ENCODE measurements around the gene SNX3.
"Not testable (repeated sequence)": the region's sequence is repeated elsewhere in the genome, so short reads cannot be mapped to it uniquely, and the experiment has no call there.

The SNX3 gene

DNA sequence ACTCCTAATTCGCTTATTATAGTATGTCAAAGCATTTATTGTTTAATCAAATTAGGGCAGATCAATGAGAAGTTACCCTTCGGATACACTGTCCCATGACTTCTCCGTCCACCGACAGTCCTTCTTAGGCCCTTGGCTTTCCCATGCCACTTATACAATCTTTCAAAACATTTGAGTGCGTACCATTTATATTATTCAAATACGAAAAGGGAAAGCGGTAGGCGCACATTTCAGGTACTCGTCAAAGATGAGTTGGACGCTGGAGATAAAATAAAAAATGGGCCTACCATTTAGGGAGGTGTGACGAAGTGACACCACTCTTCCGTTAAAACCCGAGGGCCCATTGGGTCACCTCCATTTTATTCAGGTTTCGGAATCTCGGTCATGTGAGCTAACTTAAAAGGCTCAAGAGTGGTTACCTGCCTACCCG is 33.5 kb upstream of the SNX3 start:
- TF ChIP-seq, protein P1, sequence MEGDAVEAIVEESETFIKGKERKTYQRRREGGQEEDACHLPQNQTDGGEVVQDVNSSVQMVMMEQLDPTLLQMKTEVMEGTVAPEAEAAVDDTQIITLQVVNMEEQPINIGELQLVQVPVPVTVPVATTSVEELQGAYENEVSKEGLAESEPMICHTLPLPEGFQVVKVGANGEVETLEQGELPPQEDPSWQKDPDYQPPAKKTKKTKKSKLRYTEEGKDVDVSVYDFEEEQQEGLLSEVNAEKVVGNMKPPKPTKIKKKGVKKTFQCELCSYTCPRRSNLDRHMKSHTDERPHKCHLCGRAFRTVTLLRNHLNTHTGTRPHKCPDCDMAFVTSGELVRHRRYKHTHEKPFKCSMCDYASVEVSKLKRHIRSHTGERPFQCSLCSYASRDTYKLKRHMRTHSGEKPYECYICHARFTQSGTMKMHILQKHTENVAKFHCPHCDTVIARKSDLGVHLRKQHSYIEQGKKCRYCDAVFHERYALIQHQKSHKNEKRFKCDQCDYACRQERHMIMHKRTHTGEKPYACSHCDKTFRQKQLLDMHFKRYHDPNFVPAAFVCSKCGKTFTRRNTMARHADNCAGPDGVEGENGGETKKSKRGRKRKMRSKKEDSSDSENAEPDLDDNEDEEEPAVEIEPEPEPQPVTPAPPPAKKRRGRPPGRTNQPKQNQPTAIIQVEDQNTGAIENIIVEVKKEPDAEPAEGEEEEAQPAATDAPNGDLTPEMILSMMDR (IDR thresholded peaks at IDR 0.05; ENCODE audit: low read length, missing control alignments) = no peak
- peak overlapping the region; percentile 92 for H3K4me3 ChIP-seq (replicated peaks; ENCODE audit: low read depth, low read length)
- DNase-seq (ENCODE audit: low read depth) = peak; percentile 4

DNA sequence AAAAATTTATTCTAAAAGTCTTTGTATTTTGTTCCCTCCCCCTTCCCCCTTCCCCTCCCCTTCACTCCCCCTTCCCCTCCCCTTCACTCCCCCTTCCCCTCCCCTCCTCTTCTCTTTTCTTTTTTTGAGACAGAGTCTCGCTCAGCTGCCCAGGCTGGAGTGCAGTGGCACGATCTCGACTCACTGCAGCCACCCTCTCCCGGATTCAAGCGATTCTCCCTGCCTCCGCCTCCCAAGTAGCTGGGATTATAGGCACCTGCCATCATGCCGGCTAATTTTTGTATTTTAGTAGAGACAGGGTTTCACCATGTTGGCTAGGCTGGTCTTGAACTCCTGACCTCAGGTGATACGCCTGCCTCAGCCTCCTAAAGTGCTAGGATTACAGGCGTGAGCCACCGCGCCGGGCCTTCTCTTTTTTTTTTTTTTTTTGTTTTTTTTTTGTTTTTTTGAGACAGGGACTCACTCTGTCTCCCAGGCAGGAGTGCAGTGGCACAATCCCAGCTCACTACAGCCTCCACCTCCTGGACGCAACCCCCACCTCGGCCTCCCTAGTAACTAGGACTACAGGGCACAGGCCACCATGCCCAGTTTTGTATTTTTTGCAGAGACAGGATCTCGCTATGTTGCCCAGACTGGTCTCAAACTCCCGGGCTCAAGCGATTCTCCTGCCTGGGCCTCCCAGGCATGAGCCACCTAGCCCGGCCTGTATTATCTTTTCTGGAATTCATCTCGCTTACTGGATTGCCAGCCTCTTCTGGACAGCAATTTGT is 32.9 kb upstream of the SNX3 start:
- TF ChIP-seq, protein P1 (IDR thresholded peaks at IDR 0.05; ENCODE audit: low read length, missing control alignments) = no peak
- H3K4me3 ChIP-seq (replicated peaks; ENCODE audit: low read depth, low read length) = no peak overlapping the region
- DNase-seq (ENCODE audit: low read depth) = no peak

DNA sequence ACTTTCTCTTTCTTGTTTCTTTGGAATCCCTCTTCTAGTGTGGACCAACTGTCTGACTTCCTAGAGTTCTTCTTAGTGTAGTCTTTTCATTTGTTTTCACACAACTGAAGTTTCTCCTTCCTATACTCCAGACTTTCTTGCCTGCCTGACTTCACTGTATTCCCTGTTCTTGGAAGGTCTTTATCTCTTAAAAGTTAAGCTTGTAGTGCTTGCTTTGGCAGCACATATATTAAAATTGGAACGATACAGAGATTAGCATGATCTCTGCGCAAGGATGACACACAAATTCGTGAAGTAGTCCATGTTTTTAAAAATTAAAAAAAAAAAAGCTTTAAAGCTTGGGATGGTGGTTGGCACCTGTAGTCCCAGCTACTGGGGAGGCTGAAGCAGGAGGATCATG is 31.7 kb upstream of the SNX3 start:
- not testable (repeated sequence) for DNase-seq (ENCODE audit: low read depth); H3K4me3 ChIP-seq (replicated peaks; ENCODE audit: low read depth, low read length)

DNA sequence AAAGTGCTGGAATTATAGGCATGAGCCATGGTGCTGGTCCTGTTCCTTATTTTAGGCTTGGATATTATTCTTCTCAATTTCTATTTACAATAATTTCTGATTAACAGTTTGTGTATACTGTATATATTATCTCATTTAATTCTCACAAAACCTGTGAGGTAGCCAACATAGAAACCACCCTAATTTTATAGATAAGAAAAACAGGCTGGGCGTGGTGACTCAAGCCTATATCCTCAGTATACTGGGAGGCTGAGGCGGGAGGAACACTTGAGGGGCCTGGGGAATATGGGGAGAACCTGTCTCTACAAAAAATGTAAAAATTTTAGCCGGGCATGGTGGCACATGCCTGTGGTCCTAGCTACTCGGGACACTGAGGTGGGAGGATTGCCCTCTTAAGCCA is 30.3 kb upstream of the SNX3 start:
- H3K4me3 ChIP-seq (replicated peaks; ENCODE audit: low read depth, low read length) = no peak overlapping the region
- no peak for DNase-seq (ENCODE audit: low read depth)
- TF ChIP-seq, protein P1 (IDR thresholded peaks at IDR 0.05; ENCODE audit: low read length, missing control alignments) = no peak

DNA sequence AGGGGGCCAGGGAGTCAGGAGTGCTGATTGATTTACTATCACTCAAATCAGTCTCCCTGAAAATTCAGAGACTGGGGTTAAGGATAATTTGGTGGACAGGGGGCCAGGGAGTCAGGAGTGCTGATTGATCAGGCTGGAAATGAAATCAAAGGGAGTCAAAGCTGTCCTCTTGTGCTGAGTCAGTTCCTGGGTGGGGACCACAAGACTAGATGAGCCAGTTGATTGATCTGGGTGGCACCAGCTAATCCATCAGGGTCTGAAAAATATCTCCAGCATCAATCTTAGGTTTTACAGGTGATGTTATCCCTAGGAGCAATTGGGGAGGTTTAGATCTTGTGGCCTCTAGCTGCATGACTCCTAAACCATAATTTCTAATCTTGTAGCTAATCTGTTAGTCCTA is 27.9 kb upstream of the SNX3 start:
- DNase-seq (ENCODE audit: low read depth) = no peak
- H3K4me3 ChIP-seq (replicated peaks; ENCODE audit: low read depth, low read length) = no peak overlapping the region
- TF ChIP-seq, protein P1 (IDR thresholded peaks at IDR 0.05; ENCODE audit: low read length, missing control alignments) = no peak

DNA sequence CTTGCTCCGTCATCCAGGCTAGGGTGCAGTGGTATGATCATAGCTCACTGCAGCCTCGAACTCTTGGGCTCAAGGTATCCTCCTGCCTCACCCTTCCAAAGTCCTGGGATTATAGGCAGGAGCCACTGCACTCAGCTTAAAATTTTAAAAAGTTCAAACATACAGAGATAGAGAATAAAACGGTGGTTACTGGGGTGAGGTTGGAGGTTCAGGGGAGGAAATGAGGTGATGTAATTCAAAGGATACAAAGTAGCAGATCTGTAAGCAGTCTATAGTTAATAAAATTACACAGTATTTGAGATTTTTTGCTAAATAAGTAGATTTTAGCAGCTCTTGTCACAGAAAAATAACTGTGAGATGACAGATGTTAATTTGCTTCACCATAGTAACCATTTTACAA is 26.5 kb upstream of the SNX3 start:
- no peak for DNase-seq (ENCODE audit: low read depth)
- no peak overlapping the region for H3K4me3 ChIP-seq (replicated peaks; ENCODE audit: low read depth, low read length)

DNA sequence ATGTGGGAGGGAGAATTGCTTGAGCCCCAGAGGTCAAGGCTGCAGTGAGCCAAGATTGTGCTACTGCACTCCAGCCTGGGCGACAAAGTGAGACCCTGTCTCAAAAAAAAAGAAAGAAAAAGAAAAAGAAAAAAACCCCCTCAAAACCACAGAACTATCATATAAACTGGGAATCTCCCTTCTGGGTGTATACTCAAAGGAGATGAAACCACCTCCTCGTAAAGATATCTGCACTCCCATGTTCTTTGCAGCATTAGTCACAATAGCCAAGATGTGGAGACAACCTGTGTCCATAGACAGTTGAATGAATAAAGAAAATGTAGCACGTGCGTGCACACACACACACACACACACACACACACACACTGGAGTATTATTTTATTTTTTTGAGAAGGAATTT is 25.5 kb upstream of the SNX3 start:
- no peak for DNase-seq (ENCODE audit: low read depth)
- TF ChIP-seq, protein P1 (IDR thresholded peaks at IDR 0.05; ENCODE audit: low read length, missing control alignments) = no peak
- H3K4me3 ChIP-seq (replicated peaks; ENCODE audit: low read depth, low read length) = no peak overlapping the region

More for the DNA sequence above, 26.5 kb upstream of the SNX3 start:
- TF ChIP-seq, protein P1 (IDR thresholded peaks at IDR 0.05; ENCODE audit: low read length, missing control alignments) = no peak

Measured in fibroblast of pulmonary artery (primary cell).